Nephron progenitor cell (in vitro differentiated cells): ENCODE measurements around the gene CREB3L1.

Experiments used
- DNase-seq: peaks from one replicate; pipeline ENCODE4 v3.0.0; 2021
- H3K27ac Mint-ChIP-seq: 2 replicates; pipeline ENCODE4 v1.8.0; 2021; ENCODE audit warnings: mild to moderate bottlenecking, moderate library complexity, mixed read lengths
- H3K27me3 Mint-ChIP-seq: 2 replicates; pipeline ENCODE4 v1.8.0; 2021; ENCODE audit warnings: mild to moderate bottlenecking, low read depth, mixed read lengths; ENCODE audit not compliant: poor library complexity
- H3K36me3 Mint-ChIP-seq: 2 replicates; pipeline ENCODE4 v1.8.0; 2021; ENCODE audit warnings: low read depth, mixed read lengths
- H3K4me1 Mint-ChIP-seq: 2 replicates; pipeline ENCODE4 v1.8.0; 2021; ENCODE audit warnings: mixed read lengths
- H3K4me3 Mint-ChIP-seq: 2 replicates; pipeline ENCODE4 v1.8.0; 2021; ENCODE audit warnings: mild to moderate bottlenecking, moderate library complexity, mixed read lengths
- H3K9me3 Mint-ChIP-seq: 2 replicates; pipeline ENCODE4 v1.8.0; 2021; ENCODE audit warnings: mild to moderate bottlenecking, moderate library complexity, mixed read lengths
- TF ChIP-seq, protein P1 (sequence below): fragments of 200-600 bp; sonication (generic); IDR thresholded peaks from 2 replicates; pipeline ENCODE4 v1.5.0; 2021; ENCODE audit warnings: antibody characterized with exemption

CREB3L1 gene

DNA sequence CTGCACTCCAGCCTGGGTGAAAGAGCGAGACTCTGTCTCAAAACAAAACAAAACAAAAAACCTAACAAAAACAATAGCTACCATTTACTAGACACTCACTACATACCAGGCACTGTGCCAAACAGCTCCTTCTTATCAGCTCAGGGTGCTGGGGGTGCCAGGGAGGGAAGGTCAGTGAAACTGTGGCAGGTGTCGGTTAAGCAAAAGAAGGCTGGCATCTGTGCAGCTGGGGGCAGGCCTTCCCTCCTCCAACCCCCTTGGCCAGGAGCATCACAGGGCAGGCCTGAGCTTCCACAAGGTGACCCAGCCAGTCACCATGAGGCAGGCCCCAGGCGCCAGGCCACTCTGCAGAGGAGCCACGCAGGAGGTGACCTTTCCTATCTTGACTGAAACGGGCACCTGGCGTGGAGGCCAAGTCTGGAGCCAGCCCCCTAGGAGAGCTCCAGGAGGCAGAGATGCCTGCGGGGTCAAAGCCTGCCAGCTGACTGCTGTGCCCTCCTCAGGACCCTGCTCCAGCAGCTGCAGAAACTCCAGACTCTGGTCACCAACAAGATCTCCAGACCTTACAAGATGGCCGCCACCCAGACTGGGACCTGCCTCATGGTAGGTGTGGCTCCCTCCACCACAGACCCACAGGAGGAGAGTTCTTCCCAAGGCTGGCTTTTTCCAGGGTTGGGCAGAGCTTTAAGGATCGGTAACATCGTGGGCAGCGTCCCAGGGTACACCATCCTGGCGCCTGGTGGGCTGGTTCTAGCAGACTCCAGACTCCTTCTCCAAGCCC is 38.5 kb downstream of the CREB3L1 start:
- Mint-ChIP-seq H3K27ac (no peak overlapping the region), H3K9me3 (no peaks in the 10 kb centered on the region), H3K4me3 (no peak overlapping the region), H3K27me3 (peaks cover 7% of the 10 kb centered on the region), H3K36me3 (no peaks in the 10 kb centered on the region), H3K4me1 (peaks cover 14% of the 10 kb centered on the region)
- TF ChIP-seq, protein P1, sequence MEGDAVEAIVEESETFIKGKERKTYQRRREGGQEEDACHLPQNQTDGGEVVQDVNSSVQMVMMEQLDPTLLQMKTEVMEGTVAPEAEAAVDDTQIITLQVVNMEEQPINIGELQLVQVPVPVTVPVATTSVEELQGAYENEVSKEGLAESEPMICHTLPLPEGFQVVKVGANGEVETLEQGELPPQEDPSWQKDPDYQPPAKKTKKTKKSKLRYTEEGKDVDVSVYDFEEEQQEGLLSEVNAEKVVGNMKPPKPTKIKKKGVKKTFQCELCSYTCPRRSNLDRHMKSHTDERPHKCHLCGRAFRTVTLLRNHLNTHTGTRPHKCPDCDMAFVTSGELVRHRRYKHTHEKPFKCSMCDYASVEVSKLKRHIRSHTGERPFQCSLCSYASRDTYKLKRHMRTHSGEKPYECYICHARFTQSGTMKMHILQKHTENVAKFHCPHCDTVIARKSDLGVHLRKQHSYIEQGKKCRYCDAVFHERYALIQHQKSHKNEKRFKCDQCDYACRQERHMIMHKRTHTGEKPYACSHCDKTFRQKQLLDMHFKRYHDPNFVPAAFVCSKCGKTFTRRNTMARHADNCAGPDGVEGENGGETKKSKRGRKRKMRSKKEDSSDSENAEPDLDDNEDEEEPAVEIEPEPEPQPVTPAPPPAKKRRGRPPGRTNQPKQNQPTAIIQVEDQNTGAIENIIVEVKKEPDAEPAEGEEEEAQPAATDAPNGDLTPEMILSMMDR = no peak
- no peak for DNase-seq

DNA sequence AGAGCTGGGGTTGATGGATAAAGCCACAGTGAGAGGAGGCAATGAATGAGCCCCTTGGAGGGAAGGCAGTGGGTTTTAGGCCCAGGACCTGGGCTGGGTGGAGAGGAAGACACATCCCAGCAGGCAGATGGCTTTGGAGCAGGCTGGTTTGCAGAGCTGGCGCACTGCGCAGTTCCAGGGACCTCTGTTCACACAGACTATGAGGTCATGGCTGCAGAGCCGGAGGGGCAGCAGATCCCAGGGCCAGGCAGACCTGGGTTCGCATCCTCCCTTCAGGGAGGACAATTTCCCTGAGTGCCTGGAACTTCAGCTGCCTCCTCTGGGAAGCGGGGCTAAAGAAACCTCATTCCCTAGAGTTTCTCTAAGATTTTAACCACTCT is 41.6 kb downstream of the CREB3L1 start:
- Mint-ChIP-seq H3K27ac (no peak overlapping the region), H3K4me1 (peaks cover 14% of the 10 kb centered on the region), H3K36me3 (no peaks in the 10 kb centered on the region), H3K27me3 (peaks cover 10% of the 10 kb centered on the region), H3K9me3 (no peaks in the 10 kb centered on the region), H3K4me3 (no peak overlapping the region)
- DNase-seq = no peak
- TF ChIP-seq, protein P1 = no peak

DNA sequence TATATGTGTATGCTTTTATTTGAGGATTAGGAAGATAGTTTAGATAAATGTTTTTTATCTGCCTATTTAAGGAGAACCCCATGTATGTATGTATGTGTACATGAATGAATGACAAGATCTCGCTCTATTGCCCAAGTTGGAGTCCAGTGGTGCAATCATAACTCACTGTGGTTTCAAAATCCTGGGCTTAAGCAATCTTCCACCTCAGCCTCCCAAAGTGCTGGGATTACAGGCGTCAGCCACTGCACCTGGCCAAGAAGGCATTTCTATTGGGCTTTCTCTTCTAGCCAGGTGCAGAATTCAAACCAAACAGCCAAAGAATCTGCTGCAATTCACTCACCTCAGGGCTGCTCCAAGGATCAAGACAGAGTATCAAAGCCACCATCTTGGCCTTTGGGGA is 44.3 kb downstream of the CREB3L1 start:
- Mint-ChIP-seq H3K27ac (no peak overlapping the region), H3K9me3 (no peaks in the 10 kb centered on the region), H3K4me3 (no peak overlapping the region), H3K27me3 (peaks cover 19% of the 10 kb centered on the region), H3K4me1 (peaks cover 17% of the 10 kb centered on the region), H3K36me3 (no peaks in the 10 kb centered on the region)
- TF ChIP-seq, protein P1 = no peak
- DNase-seq = no peak

DNA sequence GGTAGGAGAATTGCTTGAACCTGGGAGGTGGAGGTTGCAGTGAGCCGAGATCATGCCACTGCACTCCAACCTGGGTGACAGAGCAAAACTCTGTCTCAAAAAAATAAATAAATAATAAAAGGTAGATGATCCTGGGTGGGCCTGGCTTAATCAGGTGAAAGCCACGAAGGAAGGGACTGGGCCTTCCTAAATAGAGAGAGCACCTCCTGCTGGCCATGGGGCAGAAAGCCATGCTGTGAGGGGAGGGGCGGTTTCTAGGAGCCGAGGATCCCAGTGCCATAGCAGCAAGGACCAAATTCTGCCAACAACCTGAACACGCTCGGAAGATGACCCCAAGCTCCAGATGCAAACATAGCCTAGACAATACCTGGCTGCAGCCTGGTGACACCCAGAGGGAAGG is 45.3 kb downstream of the CREB3L1 start:
- H3K4me3 Mint-ChIP-seq = no peak overlapping the region
- TF ChIP-seq, protein P1 = no peak
- H3K9me3 Mint-ChIP-seq = no peaks in the 10 kb centered on the region
- H3K27ac Mint-ChIP-seq = no peak overlapping the region
- H3K36me3 Mint-ChIP-seq = no peaks in the 10 kb centered on the region
- peaks cover 22% of the 10 kb centered on the region for H3K27me3 Mint-ChIP-seq
- H3K4me1 Mint-ChIP-seq = peaks cover 19% of the 10 kb centered on the region
- no peak for DNase-seq

DNA sequence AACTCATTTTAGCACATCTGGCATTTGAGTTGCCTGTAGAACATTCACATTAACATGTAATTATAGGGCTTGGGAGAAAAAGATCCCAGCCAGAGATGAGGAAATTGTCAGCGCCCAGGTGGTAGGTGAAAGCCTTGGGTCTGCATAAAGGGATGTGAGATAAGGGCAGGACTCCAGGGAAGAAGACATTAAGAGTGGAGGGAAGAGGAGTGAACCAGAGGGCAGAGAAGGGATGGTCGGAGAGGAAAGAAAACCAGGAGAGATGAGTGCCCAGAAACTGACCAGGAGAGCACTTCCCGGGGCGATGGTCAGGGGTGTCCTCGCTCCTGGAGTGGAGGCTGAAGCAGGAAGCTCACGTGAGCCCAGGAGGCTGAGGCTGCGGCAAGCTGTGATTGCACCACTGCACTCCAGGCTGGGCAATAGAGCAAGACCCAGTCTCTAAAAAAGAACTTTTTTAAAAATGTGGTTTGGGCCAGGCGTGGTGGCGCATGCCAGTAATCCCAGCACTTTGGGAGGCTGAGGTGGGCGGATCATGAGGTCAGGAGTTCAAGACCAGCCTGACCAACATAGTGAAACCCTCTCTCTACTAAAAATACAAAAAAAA is 49.5 kb downstream of the CREB3L1 start:
- Mint-ChIP-seq H3K4me1 (peaks cover 37% of the 10 kb centered on the region), H3K9me3 (no peaks in the 10 kb centered on the region), H3K4me3 (no peak overlapping the region), H3K27ac (no peak overlapping the region), H3K27me3 (peaks cover 37% of the 10 kb centered on the region), H3K36me3 (no peaks in the 10 kb centered on the region)
- TF ChIP-seq, protein P1 = no peak
- DNase-seq = no peak

DNA sequence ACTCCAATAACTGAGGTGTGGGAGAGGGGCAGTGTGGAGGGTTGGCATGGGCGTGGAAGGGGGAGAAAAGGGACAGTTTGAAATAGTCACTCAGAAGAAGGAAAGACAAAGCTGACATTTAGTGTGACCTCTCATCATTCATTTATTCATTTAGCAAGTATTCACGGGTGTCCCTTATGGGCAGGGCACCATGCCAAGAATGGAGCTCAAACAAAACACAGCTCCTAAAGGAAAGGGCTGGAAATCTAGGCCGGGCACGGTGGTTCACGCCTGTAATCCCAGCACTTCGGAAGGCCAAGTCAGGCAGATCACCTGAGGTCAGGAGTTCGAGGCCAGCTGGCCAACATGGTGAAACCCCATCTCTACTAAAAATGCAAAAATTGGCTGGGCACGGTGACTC is 50.4 kb downstream of the CREB3L1 start:
- no peak for DNase-seq
- Mint-ChIP-seq H3K4me3 (no peak overlapping the region), H3K27ac (no peak overlapping the region), H3K27me3 (peaks cover 45% of the 10 kb centered on the region), H3K9me3 (no peaks in the 10 kb centered on the region), H3K4me1 (peaks cover 43% of the 10 kb centered on the region), H3K36me3 (no peaks in the 10 kb centered on the region)
- TF ChIP-seq, protein P1 = no peak
